Large intestine (tissue), 3 donors: ENCODE data around the gene PDZD2. TPM values are rescaled to one million over a fixed set of nuclear protein-coding genes. Genes with fewer than 3 reads are reported as not detected.
"Not testable (repeated sequence)": the region's sequence is repeated elsewhere in the genome, so short reads cannot be mapped to it uniquely, and the experiment has no call there.

Experiments used
- DNase-seq, 2 donors: peaks; one replicate each; pipeline versions ENCODE4 v3.0.0 to v3.0.0-alpha.2; 2013
- H3K27ac ChIP-seq: one replicate; pipeline ENCODE4 v1.5.1; 2013; ENCODE audit warnings: low read length
- H3K27me3 ChIP-seq: 2 replicates; pipeline ENCODE4 v1.6.1; 2013; ENCODE audit warnings: low read length; ENCODE audit not compliant: control insufficient read depth, insufficient read depth
- H3K36me3 ChIP-seq: 2 replicates; pipeline ENCODE4 v1.6.1; 2013; ENCODE audit warnings: low read length; ENCODE audit not compliant: control insufficient read depth, insufficient read depth
- H3K4me1 ChIP-seq: one replicate; pipeline ENCODE4 v1.6.1; 2013; ENCODE audit warnings: low read length; ENCODE audit not compliant: control insufficient read depth, insufficient read depth
- H3K4me3 ChIP-seq: one replicate; pipeline ENCODE4 v1.5.1; 2013; ENCODE audit warnings: low read length
- H3K9me3 ChIP-seq: one replicate; pipeline ENCODE4 v1.6.1; 2013; ENCODE audit warnings: mild to moderate bottlenecking, low read depth, low read length, moderate library complexity; ENCODE audit not compliant: control insufficient read depth
- WGBS: methylation state at CpG from one replicate; pipeline ENCODE4 v1.1.5; 2013; ENCODE audit warnings: low lambda C conversion rate; ENCODE audit not compliant: insufficient coverage; 5-methylcytosine and 5-hydroxymethylcytosine counted together
- polyA plus RNA-seq: library from polyadenylated mRNA; unstranded; fragments of 120-200 nt; gene quantifications from one replicate; pipeline ENCODE4 v1.2.1, GENCODE V29; 2013

Gene PDZD2
- polyA plus RNA-seq, 1 donor: 4.7 TPM

DNA sequence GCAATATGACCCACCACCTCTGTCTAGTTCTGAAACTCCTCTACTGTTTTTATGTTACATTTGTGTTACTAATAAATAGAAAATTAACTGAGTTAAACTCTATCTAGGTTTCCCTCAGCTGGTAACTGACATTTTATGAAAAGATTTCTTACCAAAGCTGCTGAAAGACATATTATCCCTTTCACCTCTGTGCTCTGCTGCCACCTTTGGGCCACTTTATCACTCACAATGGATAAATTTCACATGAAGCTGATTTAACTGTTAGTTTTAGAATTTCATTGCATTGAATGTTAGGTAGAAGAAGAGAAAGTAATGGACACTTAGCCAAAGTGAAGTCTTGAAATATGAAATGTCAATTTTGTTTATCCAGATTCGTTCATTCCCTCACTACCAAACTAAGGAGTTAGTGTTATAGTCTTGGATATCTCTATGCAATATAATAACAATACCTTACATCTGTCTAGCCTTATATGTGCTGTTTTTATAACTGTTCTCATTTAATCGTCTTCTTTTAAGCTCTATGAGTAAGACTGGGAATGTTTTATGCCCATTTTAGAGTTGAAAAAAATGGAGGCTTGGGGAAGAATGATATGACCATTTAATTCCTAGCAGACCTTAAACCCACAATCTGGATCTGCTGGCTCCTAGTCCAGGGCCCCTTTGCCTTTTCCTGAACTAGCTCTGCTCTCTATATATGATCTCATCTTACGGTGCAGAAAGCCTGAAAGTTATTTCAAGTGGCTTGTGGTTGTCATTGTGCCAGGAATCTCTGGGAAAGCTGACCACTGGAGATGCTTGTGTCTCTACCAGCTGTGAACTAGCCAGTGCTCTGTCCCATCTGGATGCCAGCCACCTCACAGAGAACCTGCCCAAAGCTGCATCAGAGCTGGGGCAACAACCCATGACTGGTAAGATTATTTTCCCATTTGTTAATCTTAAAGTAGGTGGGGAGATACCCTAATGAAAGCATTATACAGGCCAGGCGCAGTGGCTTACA, 438.1 kb downstream of the PDZD2 start:
- no peak for DNase-seq
- Histone ChIP-seq H3K27me3 (no peaks in the 10 kb centered on the region), H3K27ac (no peak overlapping the region), H3K9me3 (no peaks in the 10 kb centered on the region), H3K4me1 (no peaks in the 10 kb centered on the region), H3K4me3 (no peak overlapping the region), H3K36me3 (no peaks in the 10 kb centered on the region)
- WGBS: 0% methylated on average over 1 of the region's 4 CpGs

DNA sequence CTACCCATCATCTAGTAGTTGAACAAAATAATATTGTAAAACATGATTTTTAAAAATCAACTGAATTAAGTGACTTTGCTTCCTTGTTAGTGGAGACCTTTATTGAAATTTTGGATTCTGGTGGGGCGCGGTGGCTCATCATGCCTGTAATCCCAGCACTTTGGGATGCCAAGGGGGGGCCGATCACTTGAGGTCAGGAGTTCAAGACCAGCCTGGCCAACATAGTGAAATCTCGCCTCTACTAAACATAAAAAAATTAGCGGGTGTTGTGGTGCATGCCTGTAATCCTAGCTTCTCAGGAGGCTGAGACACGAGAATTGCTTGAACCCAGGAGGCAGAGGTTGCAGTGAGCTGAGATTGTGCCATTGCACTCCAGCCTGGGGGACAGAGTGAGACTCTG, 439.9 kb downstream of the PDZD2 start:
- H3K4me1 ChIP-seq, H3K4me3 ChIP-seq, H3K27ac ChIP-seq, DNase-seq, H3K9me3 ChIP-seq, H3K36me3 ChIP-seq, H3K27me3 ChIP-seq: not testable (repeated sequence)
- whole genome bisulfite sequencing: no CpG with 5 or more reads among the region's 6 CpGs

DNA sequence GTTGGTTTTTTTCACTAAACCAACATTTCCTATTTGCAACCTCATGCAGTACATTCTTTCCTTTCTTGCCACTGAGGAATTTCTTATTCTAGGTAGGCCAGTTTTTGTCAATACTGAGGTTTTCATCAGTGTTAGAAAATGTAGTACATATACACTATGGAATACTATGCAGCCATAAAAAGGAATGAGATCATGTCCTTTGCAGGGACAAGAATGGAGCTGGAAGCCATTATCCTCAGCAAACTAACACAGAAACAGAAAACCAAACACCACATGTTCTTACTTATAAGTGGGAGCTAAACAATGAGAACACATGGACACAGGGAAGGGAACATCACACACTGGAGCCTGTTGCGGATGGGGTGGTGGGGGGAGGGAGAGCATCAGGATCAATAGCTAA, 441.6 kb downstream of the PDZD2 start:
- not testable (repeated sequence) for H3K4me3 ChIP-seq, H3K9me3 ChIP-seq, DNase-seq, H3K4me1 ChIP-seq, H3K27me3 ChIP-seq, H3K27ac ChIP-seq, H3K36me3 ChIP-seq
- WGBS: no CpG with 5 or more reads among the region's 1 CpG

DNA sequence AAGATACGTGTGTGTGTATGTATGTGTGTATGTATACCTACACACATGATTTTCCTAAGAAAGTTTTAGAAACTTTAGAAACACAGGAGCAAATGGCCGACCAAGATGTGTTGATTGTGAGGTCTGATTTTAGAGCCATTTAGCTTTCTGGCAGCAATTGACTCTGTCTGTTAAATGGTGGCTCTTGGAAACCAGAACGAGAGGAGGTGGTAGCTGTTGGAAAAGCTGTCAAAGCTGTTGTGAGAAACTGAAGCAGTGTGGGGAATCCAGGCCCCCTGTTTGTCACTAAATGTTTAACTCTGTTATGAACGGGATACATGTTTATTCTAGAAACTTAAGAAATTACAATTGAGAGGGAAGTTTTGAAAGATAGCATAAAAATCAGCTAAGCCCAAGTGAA, 443.8 kb downstream of the PDZD2 start:
- Histone ChIP-seq H3K9me3 (no peaks in the 10 kb centered on the region), H3K4me3 (no peak overlapping the region), H3K27ac (no peak overlapping the region), H3K4me1 (no peaks in the 10 kb centered on the region), H3K36me3 (no peaks in the 10 kb centered on the region), H3K27me3 (no peaks in the 10 kb centered on the region)
- no CpG with 5 or more reads among the region's 4 CpGs for WGBS
- DNase-seq: no peak

DNA sequence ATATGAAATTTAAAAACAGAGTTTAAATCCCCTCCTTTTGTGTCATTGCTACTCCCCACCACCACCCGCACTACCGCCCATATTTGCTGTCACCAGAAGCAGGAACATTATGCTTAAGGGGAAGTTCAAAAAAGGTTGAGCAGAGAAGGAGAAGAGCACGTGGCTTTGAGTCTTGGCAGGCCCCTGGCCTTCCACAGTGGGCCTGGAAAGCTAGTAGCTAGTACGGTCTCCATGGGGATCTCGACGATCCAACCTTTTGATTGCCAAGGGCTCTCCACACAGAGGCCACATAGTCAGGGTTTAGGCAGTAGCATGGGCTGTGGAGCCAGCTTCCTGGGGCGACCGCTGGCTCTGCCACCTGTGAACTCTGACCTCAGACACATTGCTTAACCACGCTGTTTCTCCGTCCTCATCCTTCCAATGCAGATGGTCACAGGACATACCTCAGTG, 445.1 kb downstream of the PDZD2 start:
- Histone ChIP-seq H3K36me3 (no peaks in the 10 kb centered on the region), H3K27ac (no peak overlapping the region), H3K27me3 (no peaks in the 10 kb centered on the region), H3K9me3 (no peaks in the 10 kb centered on the region), H3K4me3 (no peak overlapping the region), H3K4me1 (no peaks in the 10 kb centered on the region)
- no peak for DNase-seq
- WGBS: no CpG with 5 or more reads among the region's 10 CpGs

DNA sequence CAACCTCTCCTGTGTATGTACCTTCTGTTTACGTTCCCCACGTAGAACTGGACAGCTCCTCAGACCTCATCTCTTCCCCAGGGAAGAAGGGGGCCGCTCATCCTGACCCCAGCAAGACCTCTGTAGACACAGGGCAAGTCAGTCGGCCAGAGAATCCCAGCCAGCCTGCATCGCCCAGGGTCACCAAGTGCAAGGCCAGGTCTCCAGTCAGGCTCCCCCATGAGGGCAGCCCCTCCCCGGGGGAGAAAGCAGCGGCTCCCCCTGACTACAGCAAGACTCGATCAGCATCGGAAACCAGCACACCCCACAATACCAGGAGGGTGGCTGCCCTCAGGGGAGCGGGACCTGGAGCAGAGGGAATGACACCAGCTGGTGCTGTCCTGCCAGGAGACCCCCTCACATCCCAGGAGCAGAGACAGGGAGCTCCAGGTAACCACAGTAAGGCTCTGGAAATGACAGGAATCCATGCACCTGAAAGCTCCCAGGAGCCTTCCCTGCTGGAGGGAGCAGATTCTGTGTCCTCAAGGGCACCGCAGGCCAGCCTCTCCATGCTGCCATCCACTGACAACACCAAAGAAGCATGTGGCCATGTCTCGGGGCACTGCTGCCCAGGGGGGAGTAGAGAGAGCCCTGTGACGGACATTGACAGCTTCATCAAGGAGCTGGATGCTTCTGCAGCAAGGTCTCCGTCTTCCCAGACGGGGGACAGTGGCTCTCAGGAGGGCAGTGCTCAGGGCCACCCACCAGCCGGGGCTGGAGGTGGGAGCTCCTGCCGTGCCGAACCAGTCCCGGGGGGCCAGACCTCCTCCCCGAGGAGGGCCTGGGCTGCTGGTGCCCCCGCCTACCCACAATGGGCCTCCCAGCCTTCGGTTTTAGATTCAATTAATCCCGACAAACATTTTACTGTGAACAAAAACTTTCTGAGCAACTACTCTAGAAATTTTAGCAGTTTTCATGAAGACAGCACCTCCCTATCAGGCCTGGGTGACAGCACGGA, 448.5 kb downstream of the PDZD2 start:
- no peaks in the 10 kb centered on the region for H3K27me3 ChIP-seq
- DNase-seq: no peak
- no peak overlapping the region for H3K27ac ChIP-seq
- no CpG with 5 or more reads among the region's 24 CpGs for WGBS
- H3K36me3 ChIP-seq: no peaks in the 10 kb centered on the region
- no peaks in the 10 kb centered on the region for H3K4me1 ChIP-seq
- no peak overlapping the region for H3K4me3 ChIP-seq
- H3K9me3 ChIP-seq: no peaks in the 10 kb centered on the region

DNA sequence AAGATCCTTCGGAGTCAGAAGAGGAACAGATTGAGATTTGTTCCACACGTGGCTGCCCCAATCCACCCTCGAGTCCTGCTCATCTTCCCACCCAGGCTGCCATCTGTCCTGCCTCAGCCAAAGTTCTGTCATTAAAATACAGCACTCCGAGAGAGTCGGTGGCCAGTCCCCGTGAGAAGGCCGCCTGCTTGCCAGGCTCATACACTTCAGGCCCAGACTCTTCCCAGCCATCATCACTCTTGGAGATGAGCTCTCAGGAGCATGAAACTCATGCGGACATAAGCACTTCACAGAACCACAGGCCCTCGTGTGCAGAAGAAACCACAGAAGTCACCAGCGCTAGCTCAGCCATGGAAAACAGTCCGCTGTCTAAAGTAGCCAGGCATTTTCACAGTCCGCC, 449.3 kb downstream of the PDZD2 start:
- Histone ChIP-seq H3K4me3 (no peak overlapping the region), H3K27ac (no peak overlapping the region), H3K27me3 (no peaks in the 10 kb centered on the region), H3K36me3 (no peaks in the 10 kb centered on the region), H3K4me1 (no peaks in the 10 kb centered on the region), H3K9me3 (peaks cover 2% of the 10 kb centered on the region)
- no peak for DNase-seq
- no CpG with 5 or more reads among the region's 12 CpGs for WGBS

DNA sequence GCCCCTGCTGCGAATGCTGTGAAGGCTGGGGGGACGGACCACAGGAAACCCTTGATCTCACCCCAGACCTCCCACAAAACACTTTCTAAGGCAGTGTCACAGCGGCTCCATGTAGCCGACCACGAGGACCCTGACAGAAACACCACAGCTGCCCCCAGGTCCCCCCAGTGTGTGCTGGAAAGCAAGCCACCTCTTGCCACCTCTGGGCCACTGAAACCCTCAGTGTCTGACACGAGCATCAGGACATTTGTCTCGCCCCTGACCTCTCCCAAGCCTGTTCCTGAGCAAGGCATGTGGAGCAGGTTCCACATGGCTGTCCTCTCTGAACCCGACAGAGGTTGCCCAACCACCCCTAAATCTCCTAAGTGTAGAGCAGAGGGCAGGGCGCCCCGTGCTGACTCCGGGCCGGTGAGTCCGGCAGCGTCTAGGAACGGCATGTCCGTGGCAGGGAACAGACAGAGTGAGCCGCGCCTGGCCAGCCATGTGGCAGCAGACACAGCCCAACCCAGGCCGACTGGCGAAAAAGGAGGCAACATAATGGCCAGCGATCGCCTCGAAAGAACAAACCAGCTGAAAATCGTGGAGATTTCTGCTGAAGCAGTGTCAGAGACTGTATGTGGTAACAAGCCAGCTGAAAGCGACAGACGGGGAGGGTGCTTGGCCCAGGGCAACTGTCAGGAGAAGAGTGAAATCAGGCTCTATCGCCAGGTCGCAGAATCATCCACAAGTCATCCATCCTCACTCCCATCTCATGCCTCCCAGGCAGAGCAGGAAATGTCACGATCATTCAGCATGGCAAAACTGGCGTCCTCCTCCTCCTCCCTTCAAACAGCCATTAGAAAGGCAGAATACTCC, 450.4 kb downstream of the PDZD2 start:
- DNase-seq: no peak
- WGBS: no CpG with 5 or more reads among the region's 30 CpGs
- Histone ChIP-seq H3K4me3 (no peak overlapping the region), H3K27me3 (no peaks in the 10 kb centered on the region), H3K36me3 (peaks cover 2% of the 10 kb centered on the region), H3K4me1 (no peaks in the 10 kb centered on the region), H3K27ac (no peak overlapping the region), H3K9me3 (peaks cover 2% of the 10 kb centered on the region)

DNA sequence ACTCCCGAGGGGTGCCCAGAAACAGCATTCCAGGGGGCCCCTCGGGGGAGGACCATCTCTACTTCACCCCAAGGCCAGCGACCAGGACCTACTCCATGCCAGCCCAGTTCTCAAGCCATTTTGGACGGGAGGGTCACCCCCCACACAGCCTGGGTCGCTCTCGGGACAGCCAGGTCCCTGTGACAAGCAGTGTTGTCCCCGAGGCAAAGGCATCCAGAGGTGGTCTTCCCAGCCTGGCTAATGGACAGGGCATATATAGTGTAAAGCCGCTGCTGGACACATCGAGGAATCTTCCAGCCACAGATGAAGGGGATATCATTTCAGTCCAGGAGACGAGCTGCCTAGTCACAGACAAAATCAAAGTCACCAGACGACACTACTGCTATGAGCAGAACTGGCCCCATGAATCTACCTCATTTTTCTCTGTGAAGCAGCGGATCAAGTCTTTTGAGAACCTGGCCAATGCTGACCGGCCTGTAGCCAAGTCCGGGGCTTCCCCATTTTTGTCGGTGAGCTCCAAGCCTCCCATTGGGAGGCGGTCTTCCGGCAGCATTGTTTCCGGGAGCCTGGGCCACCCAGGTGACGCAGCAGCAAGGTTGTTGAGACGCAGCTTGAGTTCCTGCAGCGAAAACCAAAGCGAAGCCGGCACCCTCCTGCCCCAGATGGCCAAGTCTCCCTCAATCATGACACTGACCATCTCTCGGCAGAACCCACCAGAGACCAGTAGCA, 451.3 kb downstream of the PDZD2 start:
- Histone ChIP-seq H3K27ac (no peak overlapping the region), H3K4me3 (no peak overlapping the region), H3K36me3 (peaks cover 2% of the 10 kb centered on the region), H3K27me3 (no peaks in the 10 kb centered on the region), H3K9me3 (peaks cover 2% of the 10 kb centered on the region), H3K4me1 (no peaks in the 10 kb centered on the region)
- no peak for DNase-seq
- WGBS: no CpG with 5 or more reads among the region's 24 CpGs
